SK-N-MC (cell line): ENCODE measurements around the gene ARHGEF10L.

Experiments used
- EZH2 ChIP-seq: fragments of 200-600 bp; sonication (generic); IDR thresholded peaks from one replicate; pipeline ENCODE4 v1.6.1; 2017; ENCODE audit warnings: antibody characterized with exemption
- POLR2AphosphoS5 ChIP-seq: IDR thresholded peaks from 2 replicates; pipeline ENCODE4 v1.6.1; 2012; ENCODE audit warnings: mild to moderate bottlenecking, low read depth, low read length, borderline replicate concordance

- TF ChIP-seq POLR2AphosphoS5 (no peak), EZH2 (no peak)
Observed at GRCh38 chr1:17561247-17561548, 21.7 kb downstream of the ARHGEF10L start.
